GM23338 (cell line): Measurements from ENCODE around the gene OPN4.

Experiments used
- CREB1 ChIP-seq: fragments of 250-450 bp; sonication (Bioruptor Pico); IDR thresholded peaks from 2 replicates; pipeline ENCODE4 v1.5.0; 2020; ENCODE audit warnings: low read depth, mild to moderate bottlenecking, moderate library complexity
- ETS1 ChIP-seq: IDR thresholded peaks from 2 replicates; pipeline ENCODE4 v1.6.1; 2016; ENCODE audit warnings: antibody characterized with exemption
- EZH2 ChIP-seq: fragments of 200-600 bp; sonication (generic); IDR thresholded peaks from one replicate; pipeline ENCODE4 v1.8.0; 2017; ENCODE audit warnings: antibody characterized with exemption, mild to moderate bottlenecking, low read depth; ENCODE audit not compliant: unreplicated experiment
- EZH2phosphoT487 ChIP-seq: fragments of 200-600 bp; sonication (generic); IDR thresholded peaks from one replicate; pipeline ENCODE4 v1.8.1; 2018; ENCODE audit warnings: antibody characterized with exemption; ENCODE audit not compliant: unreplicated experiment
- JUNB ChIP-seq: IDR thresholded peaks from one replicate; pipeline ENCODE4 v1.6.1; 2016; ENCODE audit warnings: antibody characterized with exemption; ENCODE audit not compliant: unreplicated experiment
- NANOG ChIP-seq: IDR thresholded peaks from 2 replicates; pipeline ENCODE4 v1.6.1; 2016; ENCODE audit warnings: antibody characterized with exemption, borderline replicate concordance
- POLR2AphosphoS5 ChIP-seq: IDR thresholded peaks from 2 replicates; pipeline ENCODE4 v1.6.1; 2016; ENCODE audit warnings: antibody characterized with exemption, low read depth
- STAT1 ChIP-seq: IDR thresholded peaks from one replicate; pipeline ENCODE4 v1.6.1; 2016; ENCODE audit warnings: antibody characterized with exemption; ENCODE audit not compliant: unreplicated experiment
- ZNF114 ChIP-seq: fragments of 250-450 bp; sonication (Bioruptor Pico); IDR thresholded peaks from 2 replicates; pipeline ENCODE4 v1.5.0; 2020; ENCODE audit warnings: mild to moderate bottlenecking, moderate library complexity
- ZNF331 ChIP-seq: fragments of 250-450 bp; sonication (Bioruptor Pico); IDR thresholded peaks from 2 replicates; pipeline ENCODE4 v1.5.0; 2020; ENCODE audit warnings: low read depth, mild to moderate bottlenecking, moderate library complexity
- ZNF462 ChIP-seq: fragments of 250-450 bp; sonication (Bioruptor Pico); IDR thresholded peaks from 2 replicates; pipeline ENCODE4 v1.5.0; 2020; ENCODE audit warnings: mild to moderate bottlenecking, moderate library complexity
- TF ChIP-seq, protein P1 (sequence below), 2 experiments: fragments of 200-600 bp in 1 of 2; sonication (generic) in 1 of 2; conservative IDR thresholded peaks; 2 replicates each; pipeline versions ENCODE4 v1.5.1 to v1.6.1; 2016 to 2017; ENCODE audit warnings: antibody characterized with exemption in 2 of 2, low read depth in 2 of 2, mild to moderate bottlenecking in 2 of 2, moderate library complexity in 1 of 2
- TF ChIP-seq, protein P2 (sequence below): IDR thresholded peaks from one replicate; pipeline ENCODE4 v1.6.1; 2018; ENCODE audit warnings: antibody characterized with exemption; ENCODE audit not compliant: unreplicated experiment

GRCh38 chr10:86684331-86685097 lies 30.2 kb downstream of the OPN4 start:
- TF ChIP-seq, protein P1, sequence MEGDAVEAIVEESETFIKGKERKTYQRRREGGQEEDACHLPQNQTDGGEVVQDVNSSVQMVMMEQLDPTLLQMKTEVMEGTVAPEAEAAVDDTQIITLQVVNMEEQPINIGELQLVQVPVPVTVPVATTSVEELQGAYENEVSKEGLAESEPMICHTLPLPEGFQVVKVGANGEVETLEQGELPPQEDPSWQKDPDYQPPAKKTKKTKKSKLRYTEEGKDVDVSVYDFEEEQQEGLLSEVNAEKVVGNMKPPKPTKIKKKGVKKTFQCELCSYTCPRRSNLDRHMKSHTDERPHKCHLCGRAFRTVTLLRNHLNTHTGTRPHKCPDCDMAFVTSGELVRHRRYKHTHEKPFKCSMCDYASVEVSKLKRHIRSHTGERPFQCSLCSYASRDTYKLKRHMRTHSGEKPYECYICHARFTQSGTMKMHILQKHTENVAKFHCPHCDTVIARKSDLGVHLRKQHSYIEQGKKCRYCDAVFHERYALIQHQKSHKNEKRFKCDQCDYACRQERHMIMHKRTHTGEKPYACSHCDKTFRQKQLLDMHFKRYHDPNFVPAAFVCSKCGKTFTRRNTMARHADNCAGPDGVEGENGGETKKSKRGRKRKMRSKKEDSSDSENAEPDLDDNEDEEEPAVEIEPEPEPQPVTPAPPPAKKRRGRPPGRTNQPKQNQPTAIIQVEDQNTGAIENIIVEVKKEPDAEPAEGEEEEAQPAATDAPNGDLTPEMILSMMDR (conservative IDR thresholded peaks at IDR 0.05; ENCODE audit: low read depth in 2 of 2), result peak; percentile 57 to 83
- TF ChIP-seq EZH2, result no peak
- no peak for TF ChIP-seq POLR2AphosphoS5
- TF ChIP-seq ETS1, result no peak
- no peak for TF ChIP-seq CREB1
- TF ChIP-seq EZH2phosphoT487, result no peak
- TF ChIP-seq, protein P2, sequence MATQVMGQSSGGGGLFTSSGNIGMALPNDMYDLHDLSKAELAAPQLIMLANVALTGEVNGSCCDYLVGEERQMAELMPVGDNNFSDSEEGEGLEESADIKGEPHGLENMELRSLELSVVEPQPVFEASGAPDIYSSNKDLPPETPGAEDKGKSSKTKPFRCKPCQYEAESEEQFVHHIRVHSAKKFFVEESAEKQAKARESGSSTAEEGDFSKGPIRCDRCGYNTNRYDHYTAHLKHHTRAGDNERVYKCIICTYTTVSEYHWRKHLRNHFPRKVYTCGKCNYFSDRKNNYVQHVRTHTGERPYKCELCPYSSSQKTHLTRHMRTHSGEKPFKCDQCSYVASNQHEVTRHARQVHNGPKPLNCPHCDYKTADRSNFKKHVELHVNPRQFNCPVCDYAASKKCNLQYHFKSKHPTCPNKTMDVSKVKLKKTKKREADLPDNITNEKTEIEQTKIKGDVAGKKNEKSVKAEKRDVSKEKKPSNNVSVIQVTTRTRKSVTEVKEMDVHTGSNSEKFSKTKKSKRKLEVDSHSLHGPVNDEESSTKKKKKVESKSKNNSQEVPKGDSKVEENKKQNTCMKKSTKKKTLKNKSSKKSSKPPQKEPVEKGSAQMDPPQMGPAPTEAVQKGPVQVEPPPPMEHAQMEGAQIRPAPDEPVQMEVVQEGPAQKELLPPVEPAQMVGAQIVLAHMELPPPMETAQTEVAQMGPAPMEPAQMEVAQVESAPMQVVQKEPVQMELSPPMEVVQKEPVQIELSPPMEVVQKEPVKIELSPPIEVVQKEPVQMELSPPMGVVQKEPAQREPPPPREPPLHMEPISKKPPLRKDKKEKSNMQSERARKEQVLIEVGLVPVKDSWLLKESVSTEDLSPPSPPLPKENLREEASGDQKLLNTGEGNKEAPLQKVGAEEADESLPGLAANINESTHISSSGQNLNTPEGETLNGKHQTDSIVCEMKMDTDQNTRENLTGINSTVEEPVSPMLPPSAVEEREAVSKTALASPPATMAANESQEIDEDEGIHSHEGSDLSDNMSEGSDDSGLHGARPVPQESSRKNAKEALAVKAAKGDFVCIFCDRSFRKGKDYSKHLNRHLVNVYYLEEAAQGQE, result no peak
- no peak for TF ChIP-seq NANOG
- TF ChIP-seq ZNF114 (CRISPR knock-in tag), result no peak
- TF ChIP-seq STAT1, result no peak
- TF ChIP-seq JUNB, result no peak
- TF ChIP-seq ZNF331 (CRISPR knock-in tag), result no peak
- no peak for TF ChIP-seq ZNF462 (CRISPR knock-in tag)
